Activated effector memory CD4-positive, alpha-beta T cell treated with Interleukin-2 at 50 U/mL for 16 hours (primary cell): Measurements from ENCODE around the gene KRT77.
"Not testable (repeated sequence)": the region's sequence is repeated elsewhere in the genome, so short reads cannot be mapped to it uniquely, and the experiment has no call there.

Experiments
- DNase-seq: peaks from one replicate; pipeline ENCODE4 v3.0.0-alpha.2; 2020

The KRT77 gene

GRCh38 chr12:52721838-52722470, 18.6 kb upstream of the KRT77 start:
- no peak for DNase-seq

- DNase-seq = no peak
Measured at GRCh38 chr12:52720365-52720886, 17.1 kb upstream of the KRT77 start.

GRCh38 chr12:52716061-52716460, 12.7 kb upstream of the KRT77 start:
- no peak for DNase-seq

GRCh38 chr12:52715416-52715815, 12.1 kb upstream of the KRT77 start:
- DNase-seq = no peak

- no peak for DNase-seq
Measured at GRCh38 chr12:52714887-52715281, 11.6 kb upstream of the KRT77 start.

GRCh38 chr12:52713960-52714886, 10.9 kb upstream of the KRT77 start:
- DNase-seq = no peak

- DNase-seq = not testable (repeated sequence)
Measured at GRCh38 chr12:52712122-52712521, 8.8 kb upstream of the KRT77 start.

- DNase-seq = no peak
Measured at GRCh38 chr12:52710730-52711129, 7.4 kb upstream of the KRT77 start.

- no peak for DNase-seq
Measured at GRCh38 chr12:52708010-52708409, 4.7 kb upstream of the KRT77 start.

GRCh38 chr12:52704464-52704863, 1.1 kb upstream of the KRT77 start:
- DNase-seq = no peak

GRCh38 chr12:52703878-52704277, 554 bp upstream of the KRT77 start:
- no peak for DNase-seq

- DNase-seq = no peak
Measured at GRCh38 chr12:52702338-52702737, 986 bp downstream of the KRT77 start.

- DNase-seq = no peak
Measured at GRCh38 chr12:52701281-52701680, 2.0 kb downstream of the KRT77 start.

GRCh38 chr12:52699960-52700359, 3.4 kb downstream of the KRT77 start:
- no peak for DNase-seq

- DNase-seq = no peak
Measured at GRCh38 chr12:52699373-52699772, 4.0 kb downstream of the KRT77 start.

- no peak for DNase-seq
Measured at GRCh38 chr12:52698651-52699340, 4.5 kb downstream of the KRT77 start.

- no peak for DNase-seq
Measured at GRCh38 chr12:52697058-52697582, 6.2 kb downstream of the KRT77 start.

- no peak for DNase-seq
Measured at GRCh38 chr12:52696588-52696987, 6.7 kb downstream of the KRT77 start.

- DNase-seq = no peak
Measured at GRCh38 chr12:52695039-52695438, 8.3 kb downstream of the KRT77 start.

GRCh38 chr12:52694151-52694550, 9.2 kb downstream of the KRT77 start:
- DNase-seq = no peak

GRCh38 chr12:52693261-52693660, 10.1 kb downstream of the KRT77 start:
- DNase-seq = no peak

- DNase-seq = no peak
Measured at GRCh38 chr12:52692254-52692653, 11.1 kb downstream of the KRT77 start.

GRCh38 chr12:52691841-52692150, 11.5 kb downstream of the KRT77 start:
- no peak for DNase-seq
